Activated T-helper 2 cell treated with anti-CD3 and anti-CD28 coated beads, Interferon-gamma antibody, Interleukin-2, Interleukin-4, amounts not matched to agents 10 μg/mL and 5 μg/mL and 100 μg/mL, durations not matched to agents 14 hours and 24 hours and 36 hours (primary cell): ENCODE measurements around the gene PERM1. TPM values are rescaled to one million over a fixed set of nuclear protein-coding genes. Genes with fewer than 3 reads are reported as not detected.
"Not testable (repeated sequence)": the region's sequence is repeated elsewhere in the genome, so short reads cannot be mapped to it uniquely, and the experiment has no call there.

Experiments used
- DNase-seq: peaks from one replicate; pipeline ENCODE4 v3.0.0; 2021; ENCODE audit warnings: low spot score
- H3K27ac Mint-ChIP-seq: one replicate; pipeline ENCODE4 v1.8.0; 2021; ENCODE audit warnings: mixed read lengths
- H3K27me3 Mint-ChIP-seq: one replicate; pipeline ENCODE4 v1.8.0; 2021; ENCODE audit warnings: low read depth, mixed read lengths
- H3K36me3 Mint-ChIP-seq: one replicate; pipeline ENCODE4 v1.8.0; 2021; ENCODE audit warnings: low read depth, mixed read lengths
- H3K4me1 Mint-ChIP-seq: one replicate; pipeline ENCODE4 v1.8.0; 2021; ENCODE audit warnings: low read depth, mixed read lengths
- H3K4me3 Mint-ChIP-seq: one replicate; pipeline ENCODE4 v1.8.0; 2021; ENCODE audit warnings: low read depth, mild to moderate bottlenecking, moderate library complexity, mixed read lengths
- H3K9me3 Mint-ChIP-seq: one replicate; pipeline ENCODE4 v1.8.0; 2021; ENCODE audit warnings: mixed read lengths
- intact Hi-C: fragments of 100-400 bp; cut with micrococcal nuclease; formaldehyde crosslinking; loops from one replicate; pipeline ENCODE4 v1.15.1; 2023
- total RNA-seq: library from RNA; stranded (reverse); gene quantifications from 2 replicates; pipeline ENCODE4 v1.2.3, GENCODE V29; 2022

Gene PERM1, protein sequence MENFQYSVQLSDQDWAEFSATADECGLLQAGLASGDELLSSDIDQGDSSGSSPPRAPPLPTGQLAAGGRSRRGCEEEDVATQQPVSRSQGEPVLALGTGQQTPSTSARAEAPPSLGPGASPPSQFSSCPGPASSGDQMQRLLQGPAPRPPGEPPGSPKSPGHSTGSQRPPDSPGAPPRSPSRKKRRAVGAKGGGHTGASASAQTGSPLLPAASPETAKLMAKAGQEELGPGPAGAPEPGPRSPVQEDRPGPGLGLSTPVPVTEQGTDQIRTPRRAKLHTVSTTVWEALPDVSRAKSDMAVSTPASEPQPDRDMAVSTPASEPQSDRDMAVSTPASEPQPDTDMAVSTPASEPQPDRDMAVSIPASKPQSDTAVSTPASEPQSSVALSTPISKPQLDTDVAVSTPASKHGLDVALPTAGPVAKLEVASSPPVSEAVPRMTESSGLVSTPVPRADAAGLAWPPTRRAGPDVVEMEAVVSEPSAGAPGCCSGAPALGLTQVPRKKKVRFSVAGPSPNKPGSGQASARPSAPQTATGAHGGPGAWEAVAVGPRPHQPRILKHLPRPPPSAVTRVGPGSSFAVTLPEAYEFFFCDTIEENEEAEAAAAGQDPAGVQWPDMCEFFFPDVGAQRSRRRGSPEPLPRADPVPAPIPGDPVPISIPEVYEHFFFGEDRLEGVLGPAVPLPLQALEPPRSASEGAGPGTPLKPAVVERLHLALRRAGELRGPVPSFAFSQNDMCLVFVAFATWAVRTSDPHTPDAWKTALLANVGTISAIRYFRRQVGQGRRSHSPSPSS
- total RNA-seq: not detected in 2 replicates

DNA sequence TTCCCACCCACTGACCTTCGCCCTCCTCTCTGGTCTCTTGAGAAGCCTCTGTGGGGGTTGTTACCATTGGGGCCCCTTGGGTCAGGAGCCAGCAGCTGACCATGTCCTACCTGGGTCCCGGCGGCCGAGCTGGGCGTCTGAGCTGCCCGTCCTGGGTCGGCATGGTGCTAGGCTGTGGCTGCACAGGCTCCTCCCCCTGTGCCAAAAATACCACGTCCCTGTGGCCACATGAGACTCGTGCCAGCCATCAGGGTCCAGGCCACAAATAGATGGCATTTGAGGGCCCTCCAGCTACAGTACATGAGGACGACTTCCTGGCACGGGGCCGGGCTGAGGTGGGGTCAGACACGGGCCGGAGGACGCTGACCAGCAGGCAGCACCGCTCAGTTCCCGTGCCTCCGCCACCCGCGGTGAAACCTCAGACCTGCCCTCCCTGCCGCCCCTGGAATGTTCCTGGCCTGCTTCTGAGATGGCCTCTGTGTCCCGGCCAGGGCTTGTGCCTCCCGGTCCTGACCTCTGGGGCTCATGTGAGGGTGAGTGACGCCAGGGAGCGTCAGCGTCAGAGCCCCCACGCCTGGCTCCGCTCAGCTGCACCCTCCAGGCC lies at the start of gene PERM1:
TSS of gene PERM1 (minus strand) at position 139 of the 604 bp plus-strand sequence. CDS start 1,064 bp downstream, outside the sequence.
- no peaks in the 10 kb centered on the region for H3K36me3 Mint-ChIP-seq
- peaks cover 15% of the 10 kb centered on the region for H3K27me3 Mint-ChIP-seq
- H3K4me3 Mint-ChIP-seq: no peak within 1 kb of the TSS
- no peak within 1 kb of the TSS for H3K27ac Mint-ChIP-seq
- H3K9me3 Mint-ChIP-seq: no peaks in the 10 kb centered on the region
- no peak for DNase-seq
- intact Hi-C loops: no loop called here
- peaks cover 2% of the 10 kb centered on the region for H3K4me1 Mint-ChIP-seq

DNA sequence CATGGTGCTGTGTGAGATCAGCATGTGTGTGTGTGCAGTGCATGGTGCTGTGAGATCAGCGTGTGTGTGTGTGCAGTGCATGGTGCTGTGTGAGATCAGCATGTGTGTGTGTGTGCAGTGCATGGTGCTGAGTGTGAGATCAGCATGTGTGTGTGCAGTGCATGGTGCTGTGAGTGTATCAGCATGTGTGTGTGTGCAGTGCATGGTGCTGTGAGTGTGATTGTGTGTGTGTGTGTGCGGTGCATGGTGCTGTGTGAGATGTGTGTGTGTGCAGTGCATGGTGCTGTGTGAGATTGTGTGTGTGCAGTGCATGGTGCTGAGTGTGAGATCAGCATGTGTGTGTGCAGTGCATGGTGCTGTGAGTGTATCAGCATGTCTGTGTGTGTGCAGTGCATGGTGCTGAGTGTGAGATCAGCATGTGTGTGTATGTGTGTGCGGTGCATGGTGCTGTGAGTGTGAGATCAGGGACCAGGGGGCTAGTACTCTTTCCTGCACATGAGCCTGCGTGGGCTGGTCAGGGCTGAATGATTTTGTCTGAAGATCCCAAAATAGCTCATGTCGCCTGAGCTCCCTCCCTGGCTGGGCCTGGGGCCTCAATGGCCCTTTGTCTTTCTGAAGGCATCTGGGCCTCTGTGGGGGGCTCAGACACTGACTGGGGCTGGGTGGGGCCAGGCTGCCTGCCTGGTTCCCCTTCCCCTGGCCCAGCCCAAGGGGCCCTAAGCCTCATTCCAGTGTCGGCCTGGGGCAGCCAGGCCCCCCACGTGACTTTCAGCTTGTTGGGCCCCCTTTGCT lies 49.2 kb upstream of the PERM1 start:
- peaks cover 16% of the 10 kb centered on the region for H3K27me3 Mint-ChIP-seq
- not testable (repeated sequence) for H3K4me3 Mint-ChIP-seq, DNase-seq, H3K27ac Mint-ChIP-seq, H3K36me3 Mint-ChIP-seq, H3K9me3 Mint-ChIP-seq, H3K4me1 Mint-ChIP-seq
- intact Hi-C loops: loop anchor here (5.0 kb wide), 1 partner anchor 261 kb away; no protein-coding TSS in a partner anchor

DNA sequence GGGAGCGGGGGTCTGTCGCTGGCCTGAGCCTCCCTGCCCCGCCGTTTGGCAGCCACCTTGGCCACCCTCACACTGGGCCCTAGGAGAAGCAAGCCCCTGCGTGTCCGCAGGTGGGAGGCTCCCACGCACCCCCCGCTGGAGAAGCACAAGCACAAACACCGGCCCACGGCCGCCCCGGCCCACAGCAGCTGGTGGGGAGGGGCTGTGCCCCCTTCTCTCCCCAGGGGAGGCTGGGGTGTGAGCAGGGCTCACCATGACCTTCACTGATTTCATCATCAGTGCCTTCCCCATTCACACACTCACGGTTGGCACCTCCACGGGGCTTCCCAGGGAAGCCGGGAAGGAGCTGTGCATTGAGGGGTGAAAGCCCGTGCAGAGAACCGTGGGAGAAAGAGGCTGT lies 45.9 kb upstream of the PERM1 start:
- no peak overlapping the region for H3K27ac Mint-ChIP-seq
- DNase-seq: no peak
- intact Hi-C loops: no loop called here
- no peaks in the 10 kb centered on the region for H3K36me3 Mint-ChIP-seq
- no peaks in the 10 kb centered on the region for H3K9me3 Mint-ChIP-seq
- H3K4me3 Mint-ChIP-seq: no peak overlapping the region
- peaks cover 11% of the 10 kb centered on the region for H3K27me3 Mint-ChIP-seq
- H3K4me1 Mint-ChIP-seq: peaks cover 4% of the 10 kb centered on the region

DNA sequence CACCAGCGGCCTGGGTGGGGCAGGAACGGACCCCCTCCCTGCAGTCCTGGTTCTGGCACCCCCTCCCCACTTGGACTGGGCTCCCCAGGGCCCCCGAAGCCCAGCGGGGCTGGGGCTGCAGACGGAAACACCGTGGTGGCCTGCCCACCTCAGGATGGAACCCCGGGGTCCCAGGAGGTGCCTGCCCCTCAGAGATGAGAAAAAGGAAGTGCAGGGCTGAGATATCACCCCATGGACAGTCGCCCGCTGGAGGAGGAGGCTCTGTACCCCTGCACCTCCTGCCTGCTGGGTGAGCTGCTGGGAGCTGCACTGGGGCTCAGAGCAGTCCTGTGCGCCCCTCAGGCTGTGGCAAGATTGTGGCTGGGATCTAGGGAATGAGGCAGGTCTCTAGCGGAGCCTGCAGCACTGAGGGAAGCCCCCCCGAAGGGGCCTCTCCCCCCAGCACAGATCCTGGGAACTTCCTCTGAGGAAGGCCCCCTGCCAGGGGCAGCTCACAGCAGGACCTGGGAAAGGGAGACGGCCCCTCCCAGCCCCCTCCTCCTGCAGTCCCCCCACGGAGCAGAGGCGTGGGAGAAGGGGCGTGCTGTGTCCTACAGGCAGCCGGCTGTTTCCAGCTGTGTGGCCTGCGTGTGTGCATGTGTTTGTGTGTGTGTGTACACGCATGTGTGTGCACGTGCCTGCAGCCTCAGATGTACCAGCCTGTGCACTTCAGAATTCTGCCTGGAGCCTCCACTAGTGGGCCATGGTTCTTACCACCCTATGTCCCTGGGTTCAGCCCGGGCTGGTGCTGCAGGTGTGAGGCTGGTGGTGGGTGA lies 44.9 kb upstream of the PERM1 start:
- Mint-ChIP-seq H3K4me3 (no peak overlapping the region), H3K27ac (no peak overlapping the region), H3K27me3 (peaks cover 14% of the 10 kb centered on the region), H3K9me3 (no peaks in the 10 kb centered on the region), H3K4me1 (no peaks in the 10 kb centered on the region), H3K36me3 (no peaks in the 10 kb centered on the region)
- DNase-seq: no peak
- intact Hi-C loops: no loop called here

DNA sequence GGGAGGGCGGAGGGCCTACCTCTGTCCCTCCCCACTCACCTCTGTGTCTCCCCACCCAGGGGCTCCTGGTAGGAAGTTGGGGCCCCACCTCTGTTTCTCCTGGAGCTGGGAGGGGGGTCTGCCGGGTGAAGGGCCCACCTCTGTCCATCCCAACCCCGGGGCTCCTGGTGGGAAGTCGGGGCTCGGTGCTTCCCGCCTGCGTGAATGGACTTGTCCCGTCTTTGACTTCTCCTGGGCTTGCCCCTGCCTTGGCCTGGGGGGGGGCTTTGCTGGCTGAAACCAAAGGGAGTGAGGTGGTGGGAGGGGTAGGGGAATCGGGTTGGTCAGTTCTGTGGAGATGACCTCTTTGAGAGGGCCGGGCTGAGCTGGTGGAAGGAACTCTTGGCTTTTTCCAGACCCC lies 43.8 kb upstream of the PERM1 start:
- no peak for DNase-seq
- Mint-ChIP-seq H3K4me1 (no peaks in the 10 kb centered on the region), H3K4me3 (no peak overlapping the region), H3K27ac (no peak overlapping the region), H3K9me3 (no peaks in the 10 kb centered on the region), H3K27me3 (peaks cover 17% of the 10 kb centered on the region), H3K36me3 (no peaks in the 10 kb centered on the region)
- intact Hi-C loops: no loop called here

DNA sequence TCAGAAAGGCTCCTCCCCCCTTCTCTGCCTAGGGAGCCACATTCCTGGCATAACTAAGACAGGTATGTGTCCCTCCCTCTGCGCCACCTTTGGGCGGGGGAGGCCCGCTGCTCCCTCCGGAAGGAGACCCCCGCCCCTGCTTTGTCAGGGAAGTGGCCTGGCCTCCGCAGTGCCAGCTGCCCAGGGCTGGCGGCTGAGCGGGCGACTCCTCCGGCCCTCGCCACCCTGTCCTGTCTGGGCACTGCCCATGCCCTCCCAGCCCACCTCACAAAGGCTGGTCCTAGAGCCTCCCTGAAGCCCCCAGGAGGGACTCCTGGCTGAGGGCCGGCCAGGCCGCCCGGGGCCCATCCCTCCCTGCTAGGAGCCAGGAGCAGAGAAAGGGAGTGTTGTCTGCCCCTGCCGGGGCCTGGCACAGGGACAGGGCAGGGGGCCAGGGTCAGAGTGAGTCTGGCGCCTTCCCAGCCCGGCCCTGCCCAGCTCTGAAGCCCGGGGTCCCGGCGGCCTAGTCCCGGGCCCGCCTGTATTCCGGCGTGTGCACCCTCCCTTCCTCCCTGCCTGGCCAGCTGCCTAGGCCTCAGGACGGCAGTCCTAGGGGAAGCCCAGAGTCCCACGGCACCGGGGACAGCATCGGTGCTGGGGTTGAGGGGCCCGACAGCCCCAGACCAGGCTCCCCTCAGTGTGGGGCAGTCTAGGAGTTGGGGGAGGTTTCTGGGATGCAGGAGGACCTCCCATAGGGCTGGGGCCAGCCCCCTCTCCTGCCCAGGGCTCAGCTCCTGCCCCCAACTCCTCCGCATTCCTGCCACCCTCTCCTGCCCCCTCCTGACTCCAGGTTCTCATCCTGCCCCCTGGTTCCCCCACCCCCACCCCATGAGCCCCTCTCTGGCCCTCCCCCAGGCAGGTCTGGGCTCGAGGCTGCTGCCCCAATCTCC lies 43.1 kb upstream of the PERM1 start:
- no peak overlapping the region for H3K4me3 Mint-ChIP-seq
- H3K4me1 Mint-ChIP-seq: no peaks in the 10 kb centered on the region
- intact Hi-C loops: loop anchor here (5.0 kb wide), 1 partner anchor 37 kb away; no protein-coding TSS in a partner anchor
- H3K27me3 Mint-ChIP-seq: peaks cover 17% of the 10 kb centered on the region
- DNase-seq: no peak
- H3K36me3 Mint-ChIP-seq: no peaks in the 10 kb centered on the region
- H3K27ac Mint-ChIP-seq: no peak overlapping the region
- H3K9me3 Mint-ChIP-seq: no peaks in the 10 kb centered on the region

DNA sequence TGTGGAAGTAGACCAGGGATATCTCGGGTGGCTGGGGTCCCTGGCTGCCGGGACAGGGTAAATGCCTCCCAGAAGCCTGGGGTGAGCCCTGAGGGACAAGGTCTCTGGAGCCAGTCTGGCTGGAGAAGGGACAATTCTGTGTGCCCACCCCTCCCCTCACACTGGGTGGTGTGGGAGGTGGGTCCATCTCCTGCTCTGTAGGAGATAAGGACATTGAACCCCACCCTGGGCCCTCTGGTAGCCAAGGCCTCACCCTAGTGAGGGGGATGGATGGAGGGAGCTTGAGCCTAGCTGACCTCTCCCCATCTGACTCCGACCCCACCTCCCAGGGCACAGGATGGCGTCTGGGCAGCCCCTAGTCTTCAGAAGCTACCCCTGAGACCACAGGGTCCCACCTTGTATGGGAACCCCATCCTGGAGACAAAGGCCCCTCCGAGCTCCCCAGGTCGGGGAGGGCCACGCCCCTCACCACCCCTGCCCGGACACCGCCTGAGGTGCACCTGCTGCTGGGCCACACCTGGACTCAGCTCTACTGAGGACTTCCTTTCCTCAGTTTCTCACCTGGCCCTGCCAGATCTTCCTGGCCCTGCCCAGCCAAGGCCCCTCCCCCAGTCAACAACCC lies 42.4 kb upstream of the PERM1 start:
- Mint-ChIP-seq H3K4me1 (no peaks in the 10 kb centered on the region), H3K27ac (no peak overlapping the region), H3K36me3 (no peaks in the 10 kb centered on the region), H3K27me3 (peaks cover 17% of the 10 kb centered on the region), H3K9me3 (no peaks in the 10 kb centered on the region), H3K4me3 (no peak overlapping the region)
- intact Hi-C loops: loop anchor here (5.0 kb wide), 1 partner anchor 38 kb away; no protein-coding TSS in a partner anchor
- no peak for DNase-seq

DNA sequence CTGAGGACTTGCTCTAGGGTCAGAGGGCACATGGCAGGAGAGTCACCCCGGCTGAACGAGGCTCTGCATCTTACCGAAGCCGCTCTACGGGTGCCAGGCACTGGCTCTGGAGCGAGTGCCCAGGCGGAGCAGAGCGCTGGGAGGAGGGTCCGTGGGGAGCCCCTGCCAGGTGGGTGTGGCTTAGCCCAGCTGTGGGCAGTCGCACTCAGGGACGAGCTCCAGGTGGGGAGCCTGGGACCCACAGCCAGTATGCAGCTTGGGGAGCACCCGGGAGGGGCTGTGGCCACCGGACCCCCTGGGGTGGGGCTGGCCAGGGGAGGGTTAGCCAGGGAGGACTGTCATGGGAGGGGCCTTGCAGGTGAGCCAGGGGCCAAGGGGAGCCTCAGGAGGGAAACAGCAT lies 41.8 kb upstream of the PERM1 start:
- Mint-ChIP-seq H3K4me1 (no peaks in the 10 kb centered on the region), H3K4me3 (no peak overlapping the region), H3K36me3 (no peaks in the 10 kb centered on the region), H3K27me3 (peaks cover 17% of the 10 kb centered on the region), H3K9me3 (no peaks in the 10 kb centered on the region), H3K27ac (no peak overlapping the region)
- intact Hi-C loops: loop anchor here (5.0 kb wide), 1 partner anchor 39 kb away; no protein-coding TSS in a partner anchor
- DNase-seq: no peak

DNA sequence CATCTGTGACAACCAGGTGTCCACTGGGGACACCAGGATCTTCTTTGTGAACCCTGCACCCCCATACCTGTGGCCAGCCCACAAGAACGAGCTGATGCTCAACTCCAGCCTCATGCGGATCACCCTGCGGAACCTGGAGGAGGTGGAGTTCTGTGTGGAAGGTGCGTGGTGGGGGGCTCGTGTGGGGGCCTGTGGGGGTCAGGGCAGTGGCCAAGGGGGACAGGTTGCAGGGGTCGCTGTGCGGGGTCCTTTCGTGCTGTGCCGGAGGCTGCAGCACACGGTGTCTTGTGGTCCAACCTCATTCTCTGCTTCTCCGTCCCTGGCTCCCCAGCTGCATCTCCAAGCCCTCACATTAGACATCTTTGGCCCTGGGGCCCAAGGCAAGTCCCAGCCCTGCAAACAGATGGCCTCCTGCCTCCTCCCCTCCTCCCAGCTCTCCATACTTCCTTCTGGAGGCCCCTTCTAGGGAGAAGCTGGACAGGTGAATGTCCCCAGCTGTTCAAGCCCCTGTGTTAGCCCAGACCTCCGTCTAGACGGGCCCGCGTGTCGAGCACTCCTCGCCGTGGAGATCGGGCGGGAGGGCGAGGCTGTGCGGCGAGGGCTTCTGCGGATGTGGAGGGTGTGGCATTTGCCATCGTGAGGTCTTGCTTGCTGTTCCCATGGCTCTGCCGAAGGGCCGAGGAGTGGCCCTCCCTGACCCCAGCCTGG lies 40.6 kb upstream of the PERM1 start:
- Mint-ChIP-seq H3K4me3 (no peak overlapping the region), H3K4me1 (peaks cover 1% of the 10 kb centered on the region), H3K36me3 (no peaks in the 10 kb centered on the region), H3K27ac (no peak overlapping the region), H3K27me3 (peaks cover 17% of the 10 kb centered on the region), H3K9me3 (no peaks in the 10 kb centered on the region)
- no peak for DNase-seq
- intact Hi-C loops: loop anchor here (5.0 kb wide), 1 partner anchor 40 kb away; no protein-coding TSS in a partner anchor

DNA sequence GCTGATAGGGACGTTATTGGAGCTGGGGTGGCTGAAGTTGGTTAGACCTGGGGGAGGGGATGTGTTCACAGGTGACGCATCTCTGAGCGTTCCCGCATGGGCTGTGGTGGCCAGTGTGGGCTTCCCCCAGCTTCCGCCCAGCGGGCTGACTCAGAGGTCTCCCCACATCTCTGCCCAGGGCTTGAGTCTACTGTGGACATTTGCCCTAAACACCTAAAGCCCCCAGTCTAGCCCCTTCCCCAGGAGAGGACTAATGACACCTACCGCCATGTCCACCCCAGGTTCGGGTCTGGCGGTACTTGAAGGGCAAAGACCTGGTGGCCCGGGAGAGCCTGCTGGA lies 40.0 kb upstream of the PERM1 start:
- H3K36me3 Mint-ChIP-seq: peaks cover 3% of the 10 kb centered on the region
- peaks cover 6% of the 10 kb centered on the region for H3K4me1 Mint-ChIP-seq
- H3K27me3 Mint-ChIP-seq: peaks cover 17% of the 10 kb centered on the region
- H3K4me3 Mint-ChIP-seq: no peak overlapping the region
- no peaks in the 10 kb centered on the region for H3K9me3 Mint-ChIP-seq
- intact Hi-C loops: loop anchor here (5.0 kb wide), 1 partner anchor 40 kb away; no protein-coding TSS in a partner anchor
- no peak for DNase-seq
- no peak overlapping the region for H3K27ac Mint-ChIP-seq
